Measurements from ENCODE around the gene SIGLEC9. TPM values are rescaled to one million over a fixed set of nuclear protein-coding genes. Genes with fewer than 3 reads are reported as not detected.

The SIGLEC9 gene
- total and polyA plus RNA-seq, 10 of the 15 experiments (the other 5 are each of a cell fraction or from before 2014, with no cell fraction given) = 0.10 TPM; not detected in 9

GRCh38 chr19:51156710-51157109 is 32.0 kb downstream of the SIGLEC9 start (continued):
- TF ChIP-seq ELK1 (IDR thresholded peaks at IDR 0.05; ENCODE audit: low read depth, low read length) (no peak), PKNOX1 (IDR thresholded peaks at IDR 0.05) (no peak), ZNF384 (IDR thresholded peaks at IDR 0.05; ENCODE audit: borderline replicate concordance, low read depth, low read length) (no peak), CBFB (IDR thresholded peaks at IDR 0.05; ENCODE audit: low read depth) (no peak), BCL3 (IDR thresholded peaks at IDR 0.05; ENCODE audit: borderline replicate concordance, insufficient read depth, low read depth, low read length, poor library complexity, severe bottlenecking) (no peak)
- TF ChIP-seq, protein P1, sequence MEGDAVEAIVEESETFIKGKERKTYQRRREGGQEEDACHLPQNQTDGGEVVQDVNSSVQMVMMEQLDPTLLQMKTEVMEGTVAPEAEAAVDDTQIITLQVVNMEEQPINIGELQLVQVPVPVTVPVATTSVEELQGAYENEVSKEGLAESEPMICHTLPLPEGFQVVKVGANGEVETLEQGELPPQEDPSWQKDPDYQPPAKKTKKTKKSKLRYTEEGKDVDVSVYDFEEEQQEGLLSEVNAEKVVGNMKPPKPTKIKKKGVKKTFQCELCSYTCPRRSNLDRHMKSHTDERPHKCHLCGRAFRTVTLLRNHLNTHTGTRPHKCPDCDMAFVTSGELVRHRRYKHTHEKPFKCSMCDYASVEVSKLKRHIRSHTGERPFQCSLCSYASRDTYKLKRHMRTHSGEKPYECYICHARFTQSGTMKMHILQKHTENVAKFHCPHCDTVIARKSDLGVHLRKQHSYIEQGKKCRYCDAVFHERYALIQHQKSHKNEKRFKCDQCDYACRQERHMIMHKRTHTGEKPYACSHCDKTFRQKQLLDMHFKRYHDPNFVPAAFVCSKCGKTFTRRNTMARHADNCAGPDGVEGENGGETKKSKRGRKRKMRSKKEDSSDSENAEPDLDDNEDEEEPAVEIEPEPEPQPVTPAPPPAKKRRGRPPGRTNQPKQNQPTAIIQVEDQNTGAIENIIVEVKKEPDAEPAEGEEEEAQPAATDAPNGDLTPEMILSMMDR (IDR thresholded peaks at IDR 0.05 in 2 of 3, conservative IDR thresholded peaks at IDR 0.05 in 1 of 3; ENCODE audit: control insufficient read depth in 2 of 3, extremely low read depth in 1 of 3, insufficient read depth in 1 of 3, low read depth in 3 of 3, low read length in 3 of 3) = no peak
